WTC11 (cell line): ENCODE results near the gene RPP38. TPM values are rescaled to one million over a fixed set of nuclear protein-coding genes. Genes with fewer than 3 reads are reported as not detected.
A peak's percentile ranks its signal among the peaks of the same experiment; 100 is the strongest.

ENCODE experiments used
- ATF1 ChIP-seq: sonication (generic); formaldehyde crosslinking; IDR thresholded peaks from 2 replicates; pipeline ENCODE4 v1.8.1; 2023; ENCODE audit warnings: mild to moderate bottlenecking, moderate library complexity, missing genetic modification reagents
- ATF6 ChIP-seq: sonication (generic); formaldehyde crosslinking; IDR thresholded peaks from 2 replicates; pipeline ENCODE4 v1.8.1; 2023; ENCODE audit warnings: mild to moderate bottlenecking, missing genetic modification reagents
- CDX4 ChIP-seq: fragments of 250-450 bp; sonication (Bioruptor Pico); IDR thresholded peaks from 2 replicates; pipeline ENCODE4 v1.9.0; 2021; ENCODE audit warnings: moderate library complexity, mild to moderate bottlenecking, inconsistent platforms, borderline replicate concordance
- CREB1 ChIP-seq: sonication (generic); formaldehyde crosslinking; IDR thresholded peaks from 2 replicates; pipeline ENCODE4 v1.8.0; 2023; ENCODE audit warnings: mild to moderate bottlenecking, missing genetic modification reagents
- ELF4 ChIP-seq: sonication (generic); formaldehyde crosslinking; IDR thresholded peaks from 2 replicates; pipeline ENCODE4 v1.8.1; 2022; ENCODE audit warnings: low read depth, mild to moderate bottlenecking, moderate library complexity, missing genetic modification reagents
- EMX1 ChIP-seq: fragments of 250-450 bp; sonication (Bioruptor Pico); IDR thresholded peaks from 2 replicates; pipeline ENCODE4 v1.8.0; 2021; ENCODE audit warnings: mild to moderate bottlenecking
- ERG ChIP-seq: fragments of 250-450 bp; sonication (Bioruptor Pico); IDR thresholded peaks from 2 replicates; pipeline ENCODE4 v1.8.0; 2021; ENCODE audit warnings: mild to moderate bottlenecking
- FOXP1 ChIP-seq: sonication (generic); formaldehyde crosslinking; IDR thresholded peaks from 2 replicates; pipeline ENCODE4 v1.8.0; 2022; ENCODE audit warnings: missing genetic modification reagents, mild to moderate bottlenecking, moderate library complexity, borderline replicate concordance
- HMGXB4 ChIP-seq: sonication (generic); formaldehyde crosslinking; IDR thresholded peaks from 2 replicates; pipeline ENCODE4 v1.8.1; 2023; ENCODE audit warnings: mild to moderate bottlenecking, moderate library complexity, missing genetic modification reagents
- JUN ChIP-seq: sonication (generic); formaldehyde crosslinking; IDR thresholded peaks from 2 replicates; pipeline ENCODE4 v1.8.0; 2023; ENCODE audit warnings: mild to moderate bottlenecking, missing genetic modification reagents
- KAT7 ChIP-seq: sonication (generic); formaldehyde crosslinking; IDR thresholded peaks from 2 replicates; pipeline ENCODE4 v1.8.1; 2023; ENCODE audit warnings: missing genetic modification reagents, mild to moderate bottlenecking, borderline replicate concordance
- MLX ChIP-seq: sonication (generic); formaldehyde crosslinking; IDR thresholded peaks from 2 replicates; pipeline ENCODE4 v1.8.1; 2023; ENCODE audit warnings: mild to moderate bottlenecking, missing genetic modification reagents, moderate library complexity
- MYBL2 ChIP-seq: sonication (generic); formaldehyde crosslinking; IDR thresholded peaks from 2 replicates; pipeline ENCODE4 v1.8.1; 2023; ENCODE audit warnings: mild to moderate bottlenecking, moderate library complexity, missing genetic modification reagents
- RELA ChIP-seq: sonication (generic); formaldehyde crosslinking; IDR thresholded peaks from 2 replicates; pipeline ENCODE4 v1.8.1; 2022; ENCODE audit warnings: missing genetic modification reagents, mild to moderate bottlenecking, borderline replicate concordance
- SP1 ChIP-seq: sonication (generic); formaldehyde crosslinking; conservative IDR thresholded peaks from 2 replicates; pipeline ENCODE4 v1.8.1; 2022; ENCODE audit warnings: missing genetic modification reagents
- TEAD1 ChIP-seq: sonication (generic); formaldehyde crosslinking; IDR thresholded peaks from 2 replicates; pipeline ENCODE4 v1.8.0; 2022; ENCODE audit warnings: mild to moderate bottlenecking, missing genetic modification reagents
- TEAD4 ChIP-seq: sonication (generic); formaldehyde crosslinking; IDR thresholded peaks from 2 replicates; pipeline ENCODE4 v1.8.0; 2022; ENCODE audit warnings: mild to moderate bottlenecking, missing genetic modification reagents
- USF2 ChIP-seq: sonication (generic); formaldehyde crosslinking; IDR thresholded peaks from 2 replicates; pipeline ENCODE4 v1.8.1; 2023; ENCODE audit warnings: mild to moderate bottlenecking, missing genetic modification reagents, moderate library complexity
- ZBTB21 ChIP-seq: sonication (generic); formaldehyde crosslinking; IDR thresholded peaks from 2 replicates; pipeline ENCODE4 v1.8.1; 2023; ENCODE audit warnings: mild to moderate bottlenecking, missing genetic modification reagents, borderline replicate concordance
- ZNF121 ChIP-seq: sonication (generic); formaldehyde crosslinking; IDR thresholded peaks from 2 replicates; pipeline ENCODE4 v1.8.0; 2023; ENCODE audit warnings: missing genetic modification reagents
- ZNF396 ChIP-seq: fragments of 250-450 bp; sonication (Bioruptor Pico); IDR thresholded peaks from 2 replicates; pipeline ENCODE4 v1.8.0; 2021; ENCODE audit warnings: mild to moderate bottlenecking, moderate library complexity, borderline replicate concordance
- total RNA-seq: library from RNA; stranded (reverse); gene quantifications from 3 replicates; pipeline ENCODE4 v1.2.3, GENCODE V29; 2021
- TF ChIP-seq, protein P1 (sequence below): sonication (generic); formaldehyde crosslinking; IDR thresholded peaks from 2 replicates; pipeline ENCODE4 v1.8.0; 2022; ENCODE audit warnings: mild to moderate bottlenecking, missing genetic modification reagents
- TF ChIP-seq, protein P2 (sequence below): sonication (generic); formaldehyde crosslinking; IDR thresholded peaks from 2 replicates; pipeline ENCODE4 v1.8.1; 2023; ENCODE audit warnings: mild to moderate bottlenecking, missing genetic modification reagents, borderline replicate concordance
- TF ChIP-seq, protein P3 (sequence below): sonication (generic); formaldehyde crosslinking; IDR thresholded peaks from 2 replicates; pipeline ENCODE4 v1.8.1; 2022; ENCODE audit warnings: low read depth, mild to moderate bottlenecking, moderate library complexity, missing genetic modification reagents, borderline replicate concordance

Gene RPP38
- total RNA-seq, 1 experiment from 2014 or later, result 20.9 TPM

DNA sequence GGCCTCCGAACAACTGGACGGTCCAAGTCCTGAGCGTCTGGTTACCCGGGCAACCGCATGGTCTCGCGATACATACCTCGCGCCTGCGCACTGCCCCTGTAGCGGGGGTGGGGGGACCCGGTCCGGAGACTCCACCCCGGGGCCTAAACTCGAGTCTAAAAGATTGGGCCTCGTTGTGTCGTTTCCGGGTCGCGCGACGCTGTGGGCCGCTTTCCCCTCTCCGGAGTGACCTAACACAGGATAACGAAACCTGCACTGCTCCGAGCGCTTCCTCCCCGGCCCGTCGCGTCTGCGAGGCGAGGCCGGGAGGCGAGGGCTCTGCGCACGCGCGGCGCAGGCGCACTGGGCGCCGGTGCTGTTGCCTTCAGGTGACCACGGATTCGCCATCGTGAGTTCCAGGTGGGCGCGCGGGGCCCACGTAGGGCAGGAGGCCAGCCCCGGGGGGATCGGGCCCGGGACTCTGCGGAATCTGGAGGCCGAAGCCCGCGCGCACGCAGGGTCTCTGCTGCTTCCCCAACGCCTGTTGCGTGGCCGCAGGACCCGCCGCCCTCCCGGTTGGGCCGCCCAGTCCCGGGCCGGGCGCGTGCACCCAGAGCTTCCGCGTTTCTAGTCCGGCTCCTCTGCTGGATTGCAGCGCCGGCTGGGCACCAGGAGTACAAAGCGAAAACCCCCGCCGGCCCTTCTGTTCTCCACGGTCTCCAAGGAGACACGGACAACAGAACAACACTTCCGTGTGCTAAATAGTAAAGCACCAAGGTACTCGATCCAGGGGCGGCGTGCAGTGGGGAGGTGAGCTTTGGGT, at the start of gene RPP38 (continued):
- TF ChIP-seq ELF4 (CRISPR knock-in tag) (no peak), ATF1 (CRISPR knock-in tag) (no peak), ZNF396 (CRISPR knock-in tag) (no peak), ATF6 (CRISPR knock-in tag) (no peak), EMX1 (CRISPR knock-in tag) (no peak), SP1 (CRISPR knock-in tag) (peak; percentile 70), FOXP1 (CRISPR knock-in tag) (peak; percentile 87), ZNF121 (CRISPR knock-in tag) (no peak), HMGXB4 (CRISPR knock-in tag) (peak; percentile 73; the same call in 1 of the 2 replicates), TEAD1 (CRISPR knock-in tag) (0 out of 2 replicates have a peak, but pooled peaks have one; percentile 59), ZBTB21 (peak; percentile 81; the same call in 1 of the 2 replicates), ERG (CRISPR knock-in tag) (no peak), USF2 (CRISPR knock-in tag) (peak; percentile 77), CDX4 (CRISPR knock-in tag) (no peak), MLX (CRISPR knock-in tag) (peak; percentile 9; the same call in 1 of the 2 replicates), KAT7 (0 out of 2 replicates have a peak, but pooled peaks have one; percentile 79), JUN (CRISPR knock-in tag) (no peak), TEAD4 (CRISPR knock-in tag) (0 out of 2 replicates have a peak, but pooled peaks have one; percentile 32), RELA (CRISPR knock-in tag) (peak; percentile 63; the same call in 1 of the 2 replicates), MYBL2 (CRISPR knock-in tag) (peak; percentile 88), CREB1 (CRISPR knock-in tag) (no peak)
- TF ChIP-seq, protein P1, sequence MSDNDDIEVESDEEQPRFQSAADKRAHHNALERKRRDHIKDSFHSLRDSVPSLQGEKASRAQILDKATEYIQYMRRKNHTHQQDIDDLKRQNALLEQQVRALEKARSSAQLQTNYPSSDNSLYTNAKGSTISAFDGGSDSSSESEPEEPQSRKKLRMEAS, result peak; percentile 88
- TF ChIP-seq, protein P2, sequence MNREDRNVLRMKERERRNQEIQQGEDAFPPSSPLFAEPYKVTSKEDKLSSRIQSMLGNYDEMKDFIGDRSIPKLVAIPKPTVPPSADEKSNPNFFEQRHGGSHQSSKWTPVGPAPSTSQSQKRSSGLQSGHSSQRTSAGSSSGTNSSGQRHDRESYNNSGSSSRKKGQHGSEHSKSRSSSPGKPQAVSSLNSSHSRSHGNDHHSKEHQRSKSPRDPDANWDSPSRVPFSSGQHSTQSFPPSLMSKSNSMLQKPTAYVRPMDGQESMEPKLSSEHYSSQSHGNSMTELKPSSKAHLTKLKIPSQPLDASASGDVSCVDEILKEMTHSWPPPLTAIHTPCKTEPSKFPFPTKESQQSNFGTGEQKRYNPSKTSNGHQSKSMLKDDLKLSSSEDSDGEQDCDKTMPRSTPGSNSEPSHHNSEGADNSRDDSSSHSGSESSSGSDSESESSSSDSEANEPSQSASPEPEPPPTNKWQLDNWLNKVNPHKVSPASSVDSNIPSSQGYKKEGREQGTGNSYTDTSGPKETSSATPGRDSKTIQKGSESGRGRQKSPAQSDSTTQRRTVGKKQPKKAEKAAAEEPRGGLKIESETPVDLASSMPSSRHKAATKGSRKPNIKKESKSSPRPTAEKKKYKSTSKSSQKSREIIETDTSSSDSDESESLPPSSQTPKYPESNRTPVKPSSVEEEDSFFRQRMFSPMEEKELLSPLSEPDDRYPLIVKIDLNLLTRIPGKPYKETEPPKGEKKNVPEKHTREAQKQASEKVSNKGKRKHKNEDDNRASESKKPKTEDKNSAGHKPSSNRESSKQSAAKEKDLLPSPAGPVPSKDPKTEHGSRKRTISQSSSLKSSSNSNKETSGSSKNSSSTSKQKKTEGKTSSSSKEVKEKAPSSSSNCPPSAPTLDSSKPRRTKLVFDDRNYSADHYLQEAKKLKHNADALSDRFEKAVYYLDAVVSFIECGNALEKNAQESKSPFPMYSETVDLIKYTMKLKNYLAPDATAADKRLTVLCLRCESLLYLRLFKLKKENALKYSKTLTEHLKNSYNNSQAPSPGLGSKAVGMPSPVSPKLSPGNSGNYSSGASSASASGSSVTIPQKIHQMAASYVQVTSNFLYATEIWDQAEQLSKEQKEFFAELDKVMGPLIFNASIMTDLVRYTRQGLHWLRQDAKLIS, result no peak
- TF ChIP-seq, protein P3, sequence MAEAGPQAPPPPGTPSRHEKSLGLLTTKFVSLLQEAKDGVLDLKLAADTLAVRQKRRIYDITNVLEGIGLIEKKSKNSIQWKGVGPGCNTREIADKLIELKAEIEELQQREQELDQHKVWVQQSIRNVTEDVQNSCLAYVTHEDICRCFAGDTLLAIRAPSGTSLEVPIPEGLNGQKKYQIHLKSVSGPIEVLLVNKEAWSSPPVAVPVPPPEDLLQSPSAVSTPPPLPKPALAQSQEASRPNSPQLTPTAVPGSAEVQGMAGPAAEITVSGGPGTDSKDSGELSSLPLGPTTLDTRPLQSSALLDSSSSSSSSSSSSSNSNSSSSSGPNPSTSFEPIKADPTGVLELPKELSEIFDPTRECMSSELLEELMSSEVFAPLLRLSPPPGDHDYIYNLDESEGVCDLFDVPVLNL (CRISPR knock-in tag), result no peak
